Prostate gland (tissue), 2 donors: ENCODE results near the gene POU5F1.

Experiments used
- CTCF ChIP-seq, 4 experiments: fragments of 200-600 bp in 2 of 4; fragments of 450-650 bp in 2 of 4; sonication (generic) in 2 of 4; IDR thresholded peaks; 1 replicate in 3 of 4; 2 replicates in 1 of 4; pipeline ENCODE4 v1.5.1; 2016 to 2019; ENCODE audit warnings: antibody characterized with exemption in 4 of 4, mild to moderate bottlenecking in 2 of 4, moderate library complexity in 2 of 4
- POLR2A ChIP-seq: fragments of 450-650 bp; IDR thresholded peaks from one replicate; pipeline ENCODE4 v1.6.1; 2016; ENCODE audit warnings: antibody characterized with exemption, mild to moderate bottlenecking
- POLR2AphosphoS5 ChIP-seq: sonication (generic); formaldehyde crosslinking; IDR thresholded peaks from one replicate; pipeline ENCODE4 v1.6.1; 2017; ENCODE audit warnings: antibody characterized with exemption

- TF ChIP-seq CTCF (IDR thresholded peaks at IDR 0.05), result no peak
- TF ChIP-seq POLR2AphosphoS5, result no peak
- no peak for TF ChIP-seq POLR2A
Measured at GRCh38 chr6:31214516-31214915, 44.0 kb upstream of the POU5F1 start.
